SK-N-SH treated with all-trans-retinoic acid at 6 μM for 48 hours (cell line): ENCODE results near the gene SMC4.

Source experiments
- ATAC-seq: fragments of 200-7000 bp; cut with Tn5 transposase; 3 replicates; pipeline ENCODE4 v1.9.1; 2020; ENCODE audit warnings: mild to moderate bottlenecking, moderate library complexity
- ARNTL ChIP-seq: fragments of 450-650 bp; formaldehyde crosslinking; IDR thresholded peaks from 2 replicates; pipeline ENCODE4 v1.5.0; 2020; ENCODE audit warnings: low read depth, mild to moderate bottlenecking, moderate library complexity, borderline replicate concordance
- BACH2 ChIP-seq: fragments of 250-450 bp; sonication (Bioruptor Pico); IDR thresholded peaks from 2 replicates; pipeline ENCODE4 v1.9.0; 2021; ENCODE audit warnings: mild to moderate bottlenecking, borderline replicate concordance
- CSDC2 ChIP-seq: fragments of 250-450 bp; sonication (Bioruptor Pico); IDR thresholded peaks from 2 replicates; pipeline ENCODE4 v1.5.0; 2020; ENCODE audit warnings: mild to moderate bottlenecking, moderate library complexity
- GLIS3 ChIP-seq: fragments of 250-450 bp; sonication (Bioruptor Pico); IDR thresholded peaks from 2 replicates; pipeline ENCODE4 v1.5.0; 2020; ENCODE audit warnings: mild to moderate bottlenecking, moderate library complexity
- PPARA ChIP-seq: fragments of 250-450 bp; sonication (Bioruptor Pico); IDR thresholded peaks from 2 replicates; pipeline ENCODE4 v1.5.0; 2020; ENCODE audit warnings: mild to moderate bottlenecking, borderline replicate concordance
- TCF4 ChIP-seq: fragments of 250-450 bp; sonication (Bioruptor Pico); IDR thresholded peaks from 2 replicates; pipeline ENCODE4 v1.8.0; 2021; ENCODE audit warnings: mild to moderate bottlenecking, moderate library complexity, borderline replicate concordance
- TOX ChIP-seq: fragments of 250-450 bp; sonication (Bioruptor Pico); IDR thresholded peaks from 2 replicates; pipeline ENCODE4 v1.8.0; 2021; ENCODE audit warnings: mild to moderate bottlenecking, moderate library complexity, borderline replicate concordance
- ZC3H10 ChIP-seq: fragments of 250-450 bp; sonication (Bioruptor Pico); IDR thresholded peaks from 2 replicates; pipeline ENCODE4 v1.5.1; 2021; ENCODE audit warnings: mild to moderate bottlenecking, moderate library complexity
- ZFP3 ChIP-seq: fragments of 250-450 bp; sonication (Bioruptor Pico); IDR thresholded peaks from 2 replicates; pipeline ENCODE4 v1.5.0; 2020; ENCODE audit warnings: mild to moderate bottlenecking, moderate library complexity
- ZFP30 ChIP-seq: fragments of 450-650 bp; formaldehyde crosslinking; IDR thresholded peaks from 2 replicates; pipeline ENCODE4 v1.5.0; 2022; ENCODE audit warnings: mild to moderate bottlenecking, moderate library complexity
- ZNF70 ChIP-seq: fragments of 450-650 bp; formaldehyde crosslinking; IDR thresholded peaks from 2 replicates; pipeline ENCODE4 v1.5.0; 2020; ENCODE audit warnings: mild to moderate bottlenecking, moderate library complexity
- ZNF8 ChIP-seq: fragments of 450-650 bp; formaldehyde crosslinking; IDR thresholded peaks from 2 replicates; pipeline ENCODE4 v1.5.0; 2020; ENCODE audit warnings: mild to moderate bottlenecking, moderate library complexity
- TF ChIP-seq, protein P1 (sequence below): fragments of 250-450 bp; sonication (Bioruptor Pico); IDR thresholded peaks from 2 replicates; pipeline ENCODE4 v1.8.0; 2021; ENCODE audit warnings: low read depth, mild to moderate bottlenecking, moderate library complexity, borderline replicate concordance
- TF ChIP-seq, protein P2 (sequence below): fragments of 250-450 bp; sonication (Bioruptor Pico); IDR thresholded peaks from 2 replicates; pipeline ENCODE4 v1.5.1; 2020; ENCODE audit warnings: low read depth, mild to moderate bottlenecking, moderate library complexity
- TF ChIP-seq, protein P3 (sequence below): fragments of 250-450 bp; sonication (Bioruptor Pico); IDR thresholded peaks from 2 replicates; pipeline ENCODE4 v1.8.0; 2020; ENCODE audit warnings: mild to moderate bottlenecking, moderate library complexity, borderline replicate concordance
- TF ChIP-seq, protein P4 (sequence below): fragments of 250-450 bp; sonication (Bioruptor Pico); IDR thresholded peaks from 2 replicates; pipeline ENCODE4 v1.5.0; 2020; ENCODE audit warnings: mild to moderate bottlenecking, moderate library complexity
- TF ChIP-seq, protein P5 (sequence below): fragments of 250-450 bp; sonication (Bioruptor Pico); IDR thresholded peaks from 2 replicates; pipeline ENCODE4 v1.5.1; 2021; ENCODE audit warnings: mild to moderate bottlenecking, moderate library complexity

The SMC4 gene

DNA sequence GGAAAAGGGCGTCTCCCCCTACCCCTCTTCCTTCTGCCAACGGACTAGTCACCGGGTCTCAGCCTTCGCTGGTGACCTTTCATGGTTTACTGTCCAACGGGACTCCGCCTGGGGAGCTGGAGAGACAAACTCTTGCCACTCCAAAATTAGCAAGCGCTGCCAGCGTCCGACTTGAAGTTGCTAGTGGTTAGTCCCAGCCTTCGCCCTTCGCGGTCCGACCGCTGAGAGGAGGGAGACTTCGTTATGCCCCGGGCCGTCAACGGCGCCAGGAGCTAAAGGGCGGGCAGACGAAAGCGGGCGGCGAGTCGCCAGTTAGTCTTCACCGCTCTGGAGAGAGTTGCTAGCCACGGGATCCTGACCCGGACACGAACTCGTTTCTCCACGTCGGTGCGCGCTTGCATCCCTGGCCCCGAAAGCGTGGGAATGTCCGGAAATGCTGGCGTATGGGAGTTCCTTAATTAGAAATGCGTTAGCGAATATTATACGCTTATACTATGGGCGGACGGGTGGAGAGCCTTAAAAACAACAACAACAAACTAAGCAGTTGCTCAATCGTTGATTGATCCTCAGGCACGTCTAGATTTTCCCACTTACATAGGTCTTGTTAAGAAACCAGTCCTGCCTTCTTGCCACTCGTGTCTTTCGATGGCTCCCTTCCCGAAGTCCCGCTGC is 716 bp downstream of the SMC4 start (continued):
- TF ChIP-seq, protein P1, sequence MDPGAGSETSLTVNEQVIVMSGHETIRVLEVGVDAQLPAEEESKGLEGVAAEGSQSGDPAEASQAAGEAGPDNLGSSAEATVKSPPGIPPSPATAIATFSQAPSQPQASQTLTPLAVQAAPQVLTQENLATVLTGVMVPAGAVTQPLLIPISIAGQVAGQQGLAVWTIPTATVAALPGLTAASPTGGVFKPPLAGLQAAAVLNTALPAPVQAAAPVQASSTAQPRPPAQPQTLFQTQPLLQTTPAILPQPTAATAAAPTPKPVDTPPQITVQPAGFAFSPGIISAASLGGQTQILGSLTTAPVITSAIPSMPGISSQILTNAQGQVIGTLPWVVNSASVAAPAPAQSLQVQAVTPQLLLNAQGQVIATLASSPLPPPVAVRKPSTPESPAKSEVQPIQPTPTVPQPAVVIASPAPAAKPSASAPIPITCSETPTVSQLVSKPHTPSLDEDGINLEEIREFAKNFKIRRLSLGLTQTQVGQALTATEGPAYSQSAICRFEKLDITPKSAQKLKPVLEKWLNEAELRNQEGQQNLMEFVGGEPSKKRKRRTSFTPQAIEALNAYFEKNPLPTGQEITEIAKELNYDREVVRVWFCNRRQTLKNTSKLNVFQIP (CRISPR knock-in tag), result no peak

DNA sequence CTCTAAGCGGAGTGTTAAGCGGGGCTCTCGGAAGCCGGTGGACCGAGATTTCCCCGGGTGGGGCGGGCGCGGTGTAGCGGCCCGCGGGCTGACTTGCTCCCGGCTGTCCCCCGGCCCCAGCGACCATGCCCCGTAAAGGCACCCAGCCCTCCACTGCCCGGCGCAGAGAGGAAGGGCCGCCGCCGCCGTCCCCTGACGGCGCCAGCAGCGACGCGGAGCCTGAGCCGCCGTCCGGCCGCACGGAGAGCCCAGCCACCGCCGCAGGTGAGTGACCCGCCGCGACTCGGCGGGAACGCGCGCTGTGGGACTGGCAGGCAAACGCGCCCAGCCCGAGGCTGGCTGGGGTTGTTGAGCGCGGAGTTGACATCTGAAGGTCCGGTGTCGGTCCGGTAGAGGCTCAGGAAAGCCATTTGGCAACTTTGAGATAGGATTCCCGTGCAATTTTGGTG is 1.3 kb downstream of the SMC4 start:
- no peak; the same call in 2 of the 3 replicates for ATAC-seq

DNA sequence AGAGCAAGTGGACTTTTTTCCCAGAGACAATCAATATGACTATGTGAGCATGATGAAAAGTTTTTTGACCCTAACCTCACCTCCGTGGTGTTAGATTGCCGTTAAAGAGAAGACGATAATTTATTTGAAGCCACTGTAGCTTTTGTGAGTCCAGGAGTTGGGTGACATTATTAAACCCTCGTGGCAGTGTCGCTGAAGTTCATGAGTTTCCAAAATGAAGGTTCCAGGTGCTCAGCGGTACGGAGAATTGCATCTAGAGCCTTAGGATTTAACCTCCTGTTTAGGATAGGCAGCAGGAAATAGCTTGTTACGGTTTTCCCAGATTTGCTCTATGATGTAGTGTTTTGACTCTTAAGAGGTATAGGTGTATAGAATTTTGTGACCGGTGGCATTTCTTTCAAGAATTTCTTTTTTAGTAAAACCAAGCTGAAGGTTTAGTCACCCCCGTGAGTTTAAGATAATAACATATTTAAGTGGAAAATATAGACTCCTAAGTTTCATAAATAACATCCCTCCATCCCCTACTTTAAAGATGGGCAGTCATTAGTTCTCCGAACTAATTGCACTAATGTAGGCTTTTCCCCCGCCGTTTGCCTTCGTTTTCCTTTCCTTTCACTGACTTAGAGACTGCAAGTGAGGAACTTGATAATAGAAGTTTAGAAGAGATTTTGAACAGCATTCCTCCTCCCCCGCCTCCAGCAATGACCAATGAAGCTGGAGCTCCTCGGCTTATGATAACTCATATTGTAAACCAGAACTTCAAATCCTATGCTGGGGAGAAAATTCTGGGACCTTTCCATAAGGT is 2.0 kb downstream of the SMC4 start:
- peak; percentile 56 for ATAC-seq
- TF ChIP-seq CSDC2 (CRISPR knock-in tag) (no peak), ZFP30 (CRISPR knock-in tag) (no peak), TOX (CRISPR knock-in tag) (no peak), GLIS3 (CRISPR knock-in tag) (no peak), TCF4 (CRISPR knock-in tag) (no peak), ZFP3 (no peak)
- TF ChIP-seq, protein P2, sequence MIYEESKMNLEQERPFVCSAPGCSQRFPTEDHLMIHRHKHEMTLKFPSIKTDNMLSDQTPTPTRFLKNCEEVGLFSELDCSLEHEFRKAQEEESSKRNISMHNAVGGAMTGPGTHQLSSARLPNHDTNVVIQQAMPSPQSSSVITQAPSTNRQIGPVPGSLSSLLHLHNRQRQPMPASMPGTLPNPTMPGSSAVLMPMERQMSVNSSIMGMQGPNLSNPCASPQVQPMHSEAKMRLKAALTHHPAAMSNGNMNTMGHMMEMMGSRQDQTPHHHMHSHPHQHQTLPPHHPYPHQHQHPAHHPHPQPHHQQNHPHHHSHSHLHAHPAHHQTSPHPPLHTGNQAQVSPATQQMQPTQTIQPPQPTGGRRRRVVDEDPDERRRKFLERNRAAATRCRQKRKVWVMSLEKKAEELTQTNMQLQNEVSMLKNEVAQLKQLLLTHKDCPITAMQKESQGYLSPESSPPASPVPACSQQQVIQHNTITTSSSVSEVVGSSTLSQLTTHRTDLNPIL, result no peak

More for the DNA sequence above, 1.3 kb downstream of the SMC4 start:
- TF ChIP-seq, protein P3, sequence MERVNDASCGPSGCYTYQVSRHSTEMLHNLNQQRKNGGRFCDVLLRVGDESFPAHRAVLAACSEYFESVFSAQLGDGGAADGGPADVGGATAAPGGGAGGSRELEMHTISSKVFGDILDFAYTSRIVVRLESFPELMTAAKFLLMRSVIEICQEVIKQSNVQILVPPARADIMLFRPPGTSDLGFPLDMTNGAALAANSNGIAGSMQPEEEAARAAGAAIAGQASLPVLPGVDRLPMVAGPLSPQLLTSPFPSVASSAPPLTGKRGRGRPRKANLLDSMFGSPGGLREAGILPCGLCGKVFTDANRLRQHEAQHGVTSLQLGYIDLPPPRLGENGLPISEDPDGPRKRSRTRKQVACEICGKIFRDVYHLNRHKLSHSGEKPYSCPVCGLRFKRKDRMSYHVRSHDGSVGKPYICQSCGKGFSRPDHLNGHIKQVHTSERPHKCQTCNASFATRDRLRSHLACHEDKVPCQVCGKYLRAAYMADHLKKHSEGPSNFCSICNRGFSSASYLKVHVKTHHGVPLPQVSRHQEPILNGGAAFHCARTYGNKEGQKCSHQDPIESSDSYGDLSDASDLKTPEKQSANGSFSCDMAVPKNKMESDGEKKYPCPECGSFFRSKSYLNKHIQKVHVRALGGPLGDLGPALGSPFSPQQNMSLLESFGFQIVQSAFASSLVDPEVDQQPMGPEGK (CRISPR knock-in tag), result no peak
- TF ChIP-seq PPARA (CRISPR knock-in tag), result no peak
- TF ChIP-seq TOX (CRISPR knock-in tag), result no peak
- TF ChIP-seq ZC3H10 (CRISPR knock-in tag), result no peak
- TF ChIP-seq ZNF70 (CRISPR knock-in tag), result no peak
- TF ChIP-seq, protein P4, sequence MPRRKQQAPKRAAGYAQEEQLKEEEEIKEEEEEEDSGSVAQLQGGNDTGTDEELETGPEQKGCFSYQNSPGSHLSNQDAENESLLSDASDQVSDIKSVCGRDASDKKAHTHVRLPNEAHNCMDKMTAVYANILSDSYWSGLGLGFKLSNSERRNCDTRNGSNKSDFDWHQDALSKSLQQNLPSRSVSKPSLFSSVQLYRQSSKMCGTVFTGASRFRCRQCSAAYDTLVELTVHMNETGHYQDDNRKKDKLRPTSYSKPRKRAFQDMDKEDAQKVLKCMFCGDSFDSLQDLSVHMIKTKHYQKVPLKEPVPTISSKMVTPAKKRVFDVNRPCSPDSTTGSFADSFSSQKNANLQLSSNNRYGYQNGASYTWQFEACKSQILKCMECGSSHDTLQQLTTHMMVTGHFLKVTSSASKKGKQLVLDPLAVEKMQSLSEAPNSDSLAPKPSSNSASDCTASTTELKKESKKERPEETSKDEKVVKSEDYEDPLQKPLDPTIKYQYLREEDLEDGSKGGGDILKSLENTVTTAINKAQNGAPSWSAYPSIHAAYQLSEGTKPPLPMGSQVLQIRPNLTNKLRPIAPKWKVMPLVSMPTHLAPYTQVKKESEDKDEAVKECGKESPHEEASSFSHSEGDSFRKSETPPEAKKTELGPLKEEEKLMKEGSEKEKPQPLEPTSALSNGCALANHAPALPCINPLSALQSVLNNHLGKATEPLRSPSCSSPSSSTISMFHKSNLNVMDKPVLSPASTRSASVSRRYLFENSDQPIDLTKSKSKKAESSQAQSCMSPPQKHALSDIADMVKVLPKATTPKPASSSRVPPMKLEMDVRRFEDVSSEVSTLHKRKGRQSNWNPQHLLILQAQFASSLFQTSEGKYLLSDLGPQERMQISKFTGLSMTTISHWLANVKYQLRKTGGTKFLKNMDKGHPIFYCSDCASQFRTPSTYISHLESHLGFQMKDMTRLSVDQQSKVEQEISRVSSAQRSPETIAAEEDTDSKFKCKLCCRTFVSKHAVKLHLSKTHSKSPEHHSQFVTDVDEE (CRISPR knock-in tag), result no peak
- no peak for TF ChIP-seq ZNF8 (CRISPR knock-in tag)
- TF ChIP-seq, protein P5, sequence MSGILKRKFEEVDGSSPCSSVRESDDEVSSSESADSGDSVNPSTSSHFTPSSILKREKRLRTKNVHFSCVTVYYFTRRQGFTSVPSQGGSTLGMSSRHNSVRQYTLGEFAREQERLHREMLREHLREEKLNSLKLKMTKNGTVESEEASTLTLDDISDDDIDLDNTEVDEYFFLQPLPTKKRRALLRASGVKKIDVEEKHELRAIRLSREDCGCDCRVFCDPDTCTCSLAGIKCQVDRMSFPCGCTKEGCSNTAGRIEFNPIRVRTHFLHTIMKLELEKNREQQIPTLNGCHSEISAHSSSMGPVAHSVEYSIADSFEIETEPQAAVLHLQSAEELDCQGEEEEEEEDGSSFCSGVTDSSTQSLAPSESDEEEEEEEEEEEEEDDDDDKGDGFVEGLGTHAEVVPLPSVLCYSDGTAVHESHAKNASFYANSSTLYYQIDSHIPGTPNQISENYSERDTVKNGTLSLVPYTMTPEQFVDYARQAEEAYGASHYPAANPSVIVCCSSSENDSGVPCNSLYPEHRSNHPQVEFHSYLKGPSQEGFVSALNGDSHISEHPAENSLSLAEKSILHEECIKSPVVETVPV (CRISPR knock-in tag), result no peak
- no peak for TF ChIP-seq BACH2 (CRISPR knock-in tag)
- no peak for TF ChIP-seq ZFP30 (CRISPR knock-in tag)
- TF ChIP-seq ZFP3, result no peak
- no peak for TF ChIP-seq TCF4 (CRISPR knock-in tag)
- TF ChIP-seq ARNTL (CRISPR knock-in tag), result no peak
